Central memory CD8-positive, alpha-beta T cell (primary cell): ENCODE data around the gene PDGFA.

Experiments
- ATAC-seq: fragments of 150-1000 bp; cut with Tn5 transposase; replicated peaks from 2 replicates; pipeline ENCODE4 v1.10.0; 2022; ENCODE audit warnings: mild to moderate bottlenecking, moderate FRiP score, moderate number of reproducible peaks; ENCODE audit not compliant: poor library complexity, severe bottlenecking; ENCODE audit errors: extremely low read depth
- DNase-seq, 2 donors: peaks; one replicate each; pipeline ENCODE4 v3.0.0; 2021; ENCODE audit warnings: low spot score in 2 of 2
- H3K27ac Mint-ChIP-seq: one replicate; pipeline ENCODE4 v1.8.0; 2022; ENCODE audit warnings: low read depth, mild to moderate bottlenecking, moderate library complexity, mixed read lengths
- H3K27me3 Mint-ChIP-seq: one replicate; pipeline ENCODE4 v1.8.0; 2022; ENCODE audit warnings: mixed read lengths
- H3K36me3 Mint-ChIP-seq: one replicate; pipeline ENCODE4 v1.8.0; 2022; ENCODE audit warnings: mild to moderate bottlenecking, moderate library complexity, mixed read lengths; ENCODE audit not compliant: insufficient read depth
- H3K4me1 Mint-ChIP-seq: one replicate; pipeline ENCODE4 v1.8.0; 2022; ENCODE audit warnings: mixed read lengths
- H3K4me3 Mint-ChIP-seq: one replicate; pipeline ENCODE4 v1.8.0; 2022; ENCODE audit warnings: mild to moderate bottlenecking, moderate library complexity, mixed read lengths
- H3K9me3 Mint-ChIP-seq: one replicate; pipeline ENCODE4 v1.8.0; 2022; ENCODE audit warnings: mixed read lengths

PDGFA gene

GRCh38 chr7:548401-548800, 28.8 kb upstream of the PDGFA start:
- H3K27me3 Mint-ChIP-seq: no peaks in the 10 kb centered on the region
- no peaks in the 10 kb centered on the region for H3K9me3 Mint-ChIP-seq
- H3K36me3 Mint-ChIP-seq: no peaks in the 10 kb centered on the region
- no peaks in the 10 kb centered on the region for H3K4me1 Mint-ChIP-seq
- no peak for DNase-seq
- H3K27ac Mint-ChIP-seq: no peak overlapping the region
- ATAC-seq: no peak
- no peak overlapping the region for H3K4me3 Mint-ChIP-seq

- peaks cover 2% of the 10 kb centered on the region for H3K36me3 Mint-ChIP-seq
- peaks cover 4% of the 10 kb centered on the region for H3K4me1 Mint-ChIP-seq
- H3K27ac Mint-ChIP-seq: no peak overlapping the region
- H3K4me3 Mint-ChIP-seq: no peak overlapping the region
- H3K9me3 Mint-ChIP-seq: no peaks in the 10 kb centered on the region
- no peaks in the 10 kb centered on the region for H3K27me3 Mint-ChIP-seq
- ATAC-seq (no peak), DNase-seq (no peak)
Measured at GRCh38 chr7:545470-545869, 25.8 kb upstream of the PDGFA start.

- Mint-ChIP-seq H3K4me1 (peaks cover 5% of the 10 kb centered on the region), H3K27ac (no peak overlapping the region), H3K27me3 (no peaks in the 10 kb centered on the region), H3K9me3 (no peaks in the 10 kb centered on the region), H3K36me3 (peaks cover 2% of the 10 kb centered on the region), H3K4me3 (no peak overlapping the region)
- ATAC-seq (no peak), DNase-seq (no peak)
Measured at GRCh38 chr7:544338-545221, 24.9 kb upstream of the PDGFA start.

- no peak for DNase-seq
- Mint-ChIP-seq H3K36me3 (peaks cover 2% of the 10 kb centered on the region), H3K4me3 (no peak overlapping the region), H3K27me3 (no peaks in the 10 kb centered on the region), H3K27ac (no peak overlapping the region), H3K4me1 (peaks cover 5% of the 10 kb centered on the region), H3K9me3 (no peaks in the 10 kb centered on the region)
- ATAC-seq: no peak
Measured at GRCh38 chr7:543501-544337, 24.1 kb upstream of the PDGFA start.

- Mint-ChIP-seq H3K9me3 (no peaks in the 10 kb centered on the region), H3K27me3 (no peaks in the 10 kb centered on the region), H3K36me3 (peaks cover 2% of the 10 kb centered on the region), H3K27ac (peak overlapping the region; percentile 26), H3K4me1 (peaks cover 5% of the 10 kb centered on the region), H3K4me3 (no peak overlapping the region)
- DNase-seq: no peak
- ATAC-seq: no peak
Measured at GRCh38 chr7:542713-543500, 23.3 kb upstream of the PDGFA start.

GRCh38 chr7:542131-542712, 22.6 kb upstream of the PDGFA start:
- Mint-ChIP-seq H3K27ac (peak overlapping the region; percentile 26), H3K4me3 (no peak overlapping the region), H3K9me3 (no peaks in the 10 kb centered on the region), H3K36me3 (peaks cover 2% of the 10 kb centered on the region), H3K27me3 (no peaks in the 10 kb centered on the region), H3K4me1 (peaks cover 5% of the 10 kb centered on the region)
- ATAC-seq (no peak), DNase-seq (no peak)

GRCh38 chr7:541661-542060, 22.0 kb upstream of the PDGFA start:
- Mint-ChIP-seq H3K9me3 (no peaks in the 10 kb centered on the region), H3K4me3 (no peak overlapping the region), H3K27ac (no peak overlapping the region), H3K27me3 (no peaks in the 10 kb centered on the region), H3K36me3 (peaks cover 2% of the 10 kb centered on the region), H3K4me1 (peaks cover 5% of the 10 kb centered on the region)
- DNase-seq (no peak), ATAC-seq (no peak)

GRCh38 chr7:540997-541396, 21.4 kb upstream of the PDGFA start:
- Mint-ChIP-seq H3K4me3 (no peak overlapping the region), H3K27ac (no peak overlapping the region), H3K4me1 (peaks cover 5% of the 10 kb centered on the region), H3K27me3 (no peaks in the 10 kb centered on the region), H3K36me3 (peaks cover 3% of the 10 kb centered on the region), H3K9me3 (no peaks in the 10 kb centered on the region)
- ATAC-seq (no peak), DNase-seq (no peak)

GRCh38 chr7:540579-540978, 20.9 kb upstream of the PDGFA start:
- DNase-seq (no peak), ATAC-seq (no peak)
- Mint-ChIP-seq H3K27ac (no peak overlapping the region), H3K27me3 (no peaks in the 10 kb centered on the region), H3K9me3 (no peaks in the 10 kb centered on the region), H3K4me3 (no peak overlapping the region), H3K4me1 (peaks cover 5% of the 10 kb centered on the region), H3K36me3 (peaks cover 3% of the 10 kb centered on the region)

- Mint-ChIP-seq H3K4me3 (no peak overlapping the region), H3K4me1 (peaks cover 5% of the 10 kb centered on the region), H3K27ac (no peak overlapping the region), H3K27me3 (no peaks in the 10 kb centered on the region), H3K36me3 (peaks cover 3% of the 10 kb centered on the region), H3K9me3 (no peaks in the 10 kb centered on the region)
- no peak for DNase-seq
- no peak for ATAC-seq
Measured at GRCh38 chr7:539731-540411, 20.2 kb upstream of the PDGFA start.

- no peak for DNase-seq
- no peak overlapping the region for H3K27ac Mint-ChIP-seq
- H3K36me3 Mint-ChIP-seq: peaks cover 3% of the 10 kb centered on the region
- ATAC-seq: no peak
- peaks cover 5% of the 10 kb centered on the region for H3K27me3 Mint-ChIP-seq
- H3K9me3 Mint-ChIP-seq: no peaks in the 10 kb centered on the region
- peaks cover 5% of the 10 kb centered on the region for H3K4me1 Mint-ChIP-seq
- H3K4me3 Mint-ChIP-seq: no peak overlapping the region
Measured at GRCh38 chr7:538764-539685, 19.4 kb upstream of the PDGFA start.
